GM19043 (cell line): Measurements from ENCODE around the gene SHTN1.

Experiments used
- ATAC-seq: cut with Tn5 transposase; IDR thresholded peaks from one replicate; pipeline ENCODE4 v1.9.1; 2021; ENCODE audit warnings: low read depth; ENCODE audit not compliant: unreplicated experiment

Gene SHTN1

DNA sequence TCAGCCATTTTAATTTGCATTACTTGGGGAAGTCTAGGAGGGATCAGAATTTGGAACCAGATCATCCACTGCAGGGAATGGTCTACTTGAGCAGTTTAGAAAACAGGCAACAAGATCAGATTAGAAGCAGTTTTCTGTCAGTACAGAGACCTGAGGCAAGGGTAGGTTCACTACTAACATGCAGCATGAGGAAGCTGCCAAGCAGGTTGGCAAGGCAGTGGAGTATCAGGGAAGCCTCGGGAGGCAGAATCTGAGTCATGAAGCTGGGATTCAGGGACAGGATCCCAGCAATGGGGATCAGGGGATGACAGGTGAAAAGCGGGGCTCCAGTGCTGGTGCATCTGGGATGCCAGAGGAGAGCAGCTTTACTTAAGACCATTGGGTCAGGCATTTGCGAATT, 127.6 kb downstream of the SHTN1 start:
- no peak for ATAC-seq

DNA sequence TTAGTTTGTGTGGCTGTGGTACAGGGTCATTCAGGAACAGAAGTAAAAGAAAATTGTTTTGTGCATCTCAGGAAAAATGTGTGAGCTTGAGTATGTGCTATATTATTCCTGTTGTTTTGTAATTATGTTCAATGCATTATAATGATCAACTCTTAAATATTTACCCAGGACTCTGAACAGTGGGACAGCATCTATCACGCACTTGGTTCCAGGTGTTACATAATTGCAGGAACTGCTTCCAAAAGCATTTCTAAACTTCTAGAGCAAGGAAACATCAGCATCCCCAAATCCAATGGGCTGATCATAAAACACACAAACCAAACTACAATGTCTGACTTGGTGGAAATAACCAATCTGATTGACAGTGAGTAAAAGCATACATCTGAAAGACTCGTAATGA, 129.1 kb downstream of the SHTN1 start:
- no peak for ATAC-seq

GRCh38 chr10:116873134-116873533, 131.9 kb downstream of the SHTN1 start:
- no peak for ATAC-seq

DNA sequence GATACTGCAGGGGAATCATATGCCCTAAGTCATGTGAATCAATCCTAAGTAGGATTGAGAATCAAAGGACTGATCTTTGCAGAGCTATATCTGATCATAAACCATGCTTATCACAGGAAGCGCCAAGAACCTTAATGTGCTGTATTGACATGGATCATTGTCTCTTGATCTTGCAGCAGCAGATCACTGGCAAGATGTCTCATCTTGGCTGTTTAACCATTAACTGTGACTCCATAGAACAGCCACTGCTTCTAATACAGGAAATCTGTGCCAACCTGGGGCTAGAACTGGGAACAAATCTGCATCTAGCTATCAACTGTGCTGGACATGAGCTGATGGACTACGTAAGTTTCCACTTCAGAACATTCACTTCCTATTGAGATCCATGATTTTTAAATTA, 134.0 kb downstream of the SHTN1 start:
- no peak for ATAC-seq

DNA sequence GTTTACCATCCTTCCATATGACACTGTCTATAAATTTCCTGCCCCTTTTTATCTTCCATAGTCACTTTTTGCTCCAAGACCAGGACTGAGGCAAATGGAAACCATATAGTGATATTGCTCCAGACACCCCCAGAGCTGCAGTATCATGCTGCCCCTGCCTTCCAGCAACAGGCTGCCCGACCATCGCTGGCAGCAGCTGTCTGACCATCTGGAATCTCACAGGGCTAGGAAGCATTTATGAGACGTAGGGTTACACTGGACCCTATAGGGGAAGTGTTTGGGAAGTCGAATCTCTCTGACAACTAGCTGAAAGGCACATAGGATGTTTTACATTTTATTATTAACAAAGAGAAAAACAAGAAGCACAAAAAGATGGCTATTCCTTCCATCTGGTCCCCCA, 136.3 kb downstream of the SHTN1 start:
- ATAC-seq, result no peak

DNA sequence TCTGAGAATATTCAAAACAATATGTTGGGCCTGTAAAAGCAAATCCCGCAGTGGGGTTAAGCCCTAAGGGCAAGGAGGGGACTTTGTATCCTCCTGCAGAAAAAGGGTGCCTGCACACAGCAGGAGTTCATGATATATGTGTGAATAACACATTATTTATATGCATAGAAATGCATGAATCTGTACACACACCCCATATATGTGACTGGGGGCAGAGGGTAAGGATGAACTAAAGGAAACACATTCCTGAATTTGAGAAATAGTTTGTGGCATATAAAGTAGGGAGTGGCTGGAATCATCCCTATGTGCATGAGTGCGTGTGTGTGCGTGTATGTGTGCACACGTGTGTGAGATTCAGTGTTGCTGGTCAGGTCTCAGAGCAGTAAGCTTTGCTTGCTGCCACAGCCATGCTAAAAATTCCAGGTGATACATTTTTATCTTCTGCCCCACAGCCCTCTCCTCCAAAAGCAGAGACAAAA, 136.8 kb downstream of the SHTN1 start:
- no peak for ATAC-seq

- no peak for ATAC-seq
These were observed 137.9 kb downstream of the SHTN1 start for GRCh38 chr10:116866987-116867595.

DNA sequence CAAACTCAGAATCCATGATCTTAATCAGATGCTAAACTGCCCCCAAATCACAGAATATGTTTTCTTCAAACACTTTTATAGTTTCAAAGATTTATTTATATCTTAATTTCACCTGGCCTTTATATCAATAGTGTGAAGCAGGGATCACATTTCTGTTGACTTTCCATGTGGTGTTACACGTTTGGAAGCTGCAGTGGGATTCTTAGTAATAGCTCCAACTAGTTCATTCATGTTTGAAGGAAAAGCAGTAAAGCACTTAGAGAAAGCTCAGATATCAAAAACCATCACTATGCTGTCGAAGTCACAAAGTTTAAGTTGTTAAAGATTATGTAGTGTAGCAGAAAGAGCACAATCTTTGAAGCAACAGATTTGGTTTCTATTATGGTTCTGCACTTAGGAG, 138.9 kb downstream of the SHTN1 start:
- ATAC-seq, result no peak

DNA sequence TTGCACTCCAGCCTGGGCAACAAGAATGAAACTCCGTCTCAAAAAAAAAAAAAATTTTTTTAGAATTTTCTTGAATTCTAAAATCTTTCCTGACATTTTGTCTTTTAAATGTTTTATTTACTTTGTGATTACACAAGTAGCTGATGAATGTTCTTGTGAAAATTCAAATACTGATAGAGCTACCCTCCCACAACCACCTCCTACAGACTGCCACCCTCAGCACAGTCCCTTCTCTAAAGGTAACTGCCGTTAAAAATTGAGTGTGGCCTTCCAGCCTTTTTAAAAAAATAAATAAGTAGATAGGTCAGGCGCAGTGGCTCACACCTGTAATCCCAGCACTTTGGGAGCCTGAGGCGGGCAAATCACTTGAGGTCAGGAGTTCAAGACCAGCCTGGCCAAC, 140.6 kb downstream of the SHTN1 start:
- ATAC-seq, result no peak

- no peak for ATAC-seq
These were observed 143.2 kb downstream of the SHTN1 start for GRCh38 chr10:116861796-116862195.

DNA sequence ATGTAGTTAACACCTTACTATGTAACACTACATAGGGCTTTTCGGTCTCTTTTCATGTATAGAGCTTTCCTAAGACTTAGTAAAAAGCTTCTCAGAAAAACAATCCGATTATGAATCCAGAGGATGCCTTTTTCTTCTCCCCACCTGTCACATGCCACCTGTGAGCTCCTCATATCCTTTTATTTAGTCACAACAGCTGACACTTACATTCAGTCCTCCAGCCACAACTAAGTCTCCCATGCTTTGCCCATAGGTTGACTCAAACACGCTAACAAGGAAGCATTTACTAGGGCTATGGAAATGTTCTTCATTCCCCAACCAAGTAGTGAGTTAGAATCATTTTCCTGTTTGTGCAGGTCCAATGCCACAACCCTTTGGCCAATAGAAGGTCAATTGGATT, 147.8 kb downstream of the SHTN1 start:
- no peak for ATAC-seq

DNA sequence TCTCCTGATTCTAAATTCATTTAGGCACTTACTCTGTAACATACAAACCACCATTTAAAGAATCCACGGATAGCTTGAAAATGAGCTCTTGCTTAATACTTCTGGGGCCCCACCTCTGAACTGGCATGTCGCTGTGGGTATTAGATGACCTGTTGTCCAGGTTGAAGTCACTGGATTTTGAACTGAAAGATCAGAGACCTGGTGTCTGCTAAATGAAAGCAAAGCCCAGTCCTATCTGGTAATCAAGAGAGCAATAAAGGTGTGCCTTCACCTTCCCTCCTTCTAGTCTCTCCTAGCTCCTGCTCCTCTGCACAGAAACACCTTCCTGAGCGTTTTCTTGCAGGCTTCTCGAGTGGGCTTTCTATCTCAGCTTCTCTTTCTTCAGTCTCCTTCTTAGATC, 151.3 kb downstream of the SHTN1 start:
- no peak for ATAC-seq

GRCh38 chr10:116853287-116853686, 151.7 kb downstream of the SHTN1 start:
- ATAC-seq, result no peak

- no peak for ATAC-seq
These were observed 152.7 kb downstream of the SHTN1 start for GRCh38 chr10:116852246-116852645.

GRCh38 chr10:116850058-116850611, 154.9 kb downstream of the SHTN1 start:
- no peak for ATAC-seq

GRCh38 chr10:116849248-116850057, 155.5 kb downstream of the SHTN1 start, which contains the start of gene ENO4:
Gene ENO4, plus strand, starts transcription at chr10:116849499. Its CDS starts 68 bp downstream, at chr10:116849567.
- peak; percentile 58 for ATAC-seq

- ATAC-seq, result no peak
These were observed 156.1 kb downstream of the SHTN1 start for GRCh38 chr10:116848944-116849247.

GRCh38 chr10:116848032-116848943, 156.7 kb downstream of the SHTN1 start:
- peak; percentile 52 for ATAC-seq

- ATAC-seq, result no peak
These were observed 159.2 kb downstream of the SHTN1 start for GRCh38 chr10:116845823-116846222.

GRCh38 chr10:116840389-116841075, 164.5 kb downstream of the SHTN1 start:
- no peak for ATAC-seq
